HG02981 (cell line): Measurements from ENCODE around the gene KAZN.

Source experiments
- ATAC-seq: cut with Tn5 transposase; IDR thresholded peaks from one replicate; pipeline ENCODE4 v1.9.1; 2021; ENCODE audit warnings: mild to moderate bottlenecking, moderate library complexity; ENCODE audit not compliant: unreplicated experiment

Gene KAZN

GRCh38 chr1:14612256-14612655 lies 13.8 kb downstream of the KAZN start:
- no peak for ATAC-seq

DNA sequence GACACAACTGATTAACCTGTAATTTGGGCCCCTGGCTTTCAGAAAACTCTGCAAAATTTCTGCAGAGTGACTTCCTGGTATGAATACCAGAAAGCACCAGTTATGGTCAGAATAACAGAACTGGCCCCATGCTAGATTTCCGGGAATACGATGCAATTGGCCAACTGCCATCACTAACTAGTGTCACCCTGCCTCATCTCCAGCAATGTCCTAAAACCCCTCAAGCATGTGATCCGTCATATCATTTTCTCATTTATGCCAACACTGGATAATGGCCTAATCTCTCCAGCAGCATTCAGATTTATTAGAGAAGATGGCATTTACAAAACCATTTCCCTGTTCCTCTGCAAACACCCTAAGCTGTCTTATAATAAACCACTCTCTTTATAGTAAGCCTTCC lies 15.4 kb downstream of the KAZN start:
- no peak for ATAC-seq

- ATAC-seq, result no peak
These were observed 15.9 kb downstream of the KAZN start for GRCh38 chr1:14614341-14614740.

DNA sequence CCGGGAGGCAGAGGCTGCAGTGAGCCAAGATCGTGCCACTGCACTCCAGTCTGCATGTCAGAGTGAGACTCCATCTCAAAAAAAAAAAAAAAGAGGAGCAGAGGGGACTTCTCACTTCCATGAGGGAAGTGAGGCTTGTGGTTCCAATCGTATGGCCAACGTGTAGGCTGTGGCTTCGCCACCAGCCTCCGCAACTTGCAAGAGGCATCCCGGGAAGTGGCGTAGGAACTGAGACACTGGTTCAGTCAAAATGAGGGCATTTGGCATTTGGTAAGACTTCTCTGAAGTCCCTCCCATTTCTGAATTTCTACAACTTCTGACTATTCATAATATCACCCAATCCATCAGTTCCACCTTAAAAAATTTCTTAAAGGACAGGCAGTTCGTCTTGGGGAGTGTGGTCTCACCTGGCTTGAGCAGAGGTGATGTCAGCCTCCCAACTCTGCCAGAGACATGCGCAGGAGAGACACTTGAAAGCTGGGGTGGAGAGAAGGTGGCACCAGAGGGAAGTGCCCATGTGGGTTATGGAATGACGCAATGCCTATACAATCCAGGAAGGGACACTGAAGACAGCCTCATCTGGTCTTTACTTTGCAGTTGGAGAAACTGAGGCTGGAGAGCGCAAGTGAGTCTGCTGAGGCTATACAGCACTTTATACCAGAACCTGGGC lies 17.2 kb downstream of the KAZN start:
- no peak for ATAC-seq

- no peak for ATAC-seq
These were observed 18.3 kb downstream of the KAZN start for GRCh38 chr1:14616632-14617396.

GRCh38 chr1:14617791-14618190 lies 19.3 kb downstream of the KAZN start:
- ATAC-seq, result no peak

DNA sequence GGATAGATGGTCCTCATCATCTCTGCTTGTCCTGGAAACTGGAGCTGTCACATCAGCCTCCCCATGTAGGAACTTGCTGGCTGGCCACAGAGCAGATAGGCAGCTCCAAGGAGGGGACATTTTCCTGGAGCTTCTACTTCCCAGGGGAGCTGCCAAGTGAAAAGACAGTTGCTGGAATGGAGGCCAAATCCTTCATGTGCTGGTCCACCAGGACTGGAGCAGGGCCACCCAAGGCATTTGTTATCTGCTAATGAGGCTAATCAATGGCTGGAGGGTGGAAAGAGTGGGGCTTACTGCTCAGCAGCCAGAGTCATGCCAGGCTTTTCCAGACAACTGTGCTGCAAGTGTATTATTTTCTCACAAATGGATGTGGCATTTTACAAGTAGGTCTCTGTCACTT lies 22.5 kb downstream of the KAZN start:
- ATAC-seq, result no peak

DNA sequence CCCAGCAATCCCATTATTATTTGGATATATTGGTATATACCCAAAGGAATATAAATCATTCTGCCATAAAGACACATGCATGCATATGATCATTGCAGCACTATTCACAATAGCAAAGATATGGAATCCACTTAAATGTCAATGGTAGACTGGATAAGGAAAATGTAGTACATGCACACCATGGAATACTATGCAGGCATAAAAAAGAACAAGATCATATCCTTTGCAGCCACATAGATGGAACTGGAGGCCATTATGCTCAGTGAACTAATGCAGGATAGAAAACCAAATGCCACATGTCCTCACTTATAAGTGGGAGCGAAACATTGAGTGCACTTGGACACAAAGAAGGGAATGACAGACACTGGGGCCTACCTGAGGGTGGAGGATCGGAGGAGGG lies 24.6 kb downstream of the KAZN start:
- no peak for ATAC-seq

- ATAC-seq, result no peak
These were observed 26.5 kb downstream of the KAZN start for GRCh38 chr1:14624941-14625340.

GRCh38 chr1:14625572-14625971 lies 27.1 kb downstream of the KAZN start:
- ATAC-seq, result no peak

- no peak for ATAC-seq
These were observed 27.5 kb downstream of the KAZN start for GRCh38 chr1:14625996-14626395.

DNA sequence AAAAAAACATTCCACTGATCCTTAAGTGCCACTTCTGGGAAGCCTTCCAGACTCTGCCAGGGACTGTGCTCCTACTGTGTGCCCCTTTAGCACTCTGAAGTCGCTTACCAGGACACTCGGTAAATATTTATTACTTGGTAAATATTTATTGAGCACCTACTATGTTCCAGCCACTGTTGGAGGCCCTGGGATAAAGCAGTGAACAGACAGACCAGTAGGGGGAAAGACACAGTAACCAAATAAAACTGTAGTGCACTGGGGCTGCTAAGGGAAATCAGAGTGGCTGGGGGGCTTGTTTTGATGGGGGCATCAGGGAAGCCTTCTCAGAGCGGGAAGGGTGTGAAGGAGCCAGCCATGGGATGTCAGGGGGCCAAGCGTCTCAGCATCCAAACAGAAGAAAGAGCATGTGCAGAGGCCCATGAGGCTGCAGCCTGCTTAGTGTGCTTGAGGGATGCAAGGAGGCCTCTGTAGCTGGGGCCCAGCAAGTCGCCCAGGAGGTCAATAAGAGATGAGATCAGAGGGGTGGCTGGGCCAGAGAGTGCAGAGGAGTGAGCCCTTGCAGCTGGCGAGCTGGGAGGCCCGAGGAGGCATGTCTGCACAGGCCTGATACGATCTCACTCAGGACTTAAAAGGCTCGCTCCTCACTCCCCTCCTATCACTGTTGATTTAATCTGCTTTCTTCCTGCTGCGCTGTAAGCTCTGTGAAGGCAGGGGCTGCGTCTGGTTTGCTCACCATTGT lies 28.6 kb downstream of the KAZN start:
- no peak for ATAC-seq

DNA sequence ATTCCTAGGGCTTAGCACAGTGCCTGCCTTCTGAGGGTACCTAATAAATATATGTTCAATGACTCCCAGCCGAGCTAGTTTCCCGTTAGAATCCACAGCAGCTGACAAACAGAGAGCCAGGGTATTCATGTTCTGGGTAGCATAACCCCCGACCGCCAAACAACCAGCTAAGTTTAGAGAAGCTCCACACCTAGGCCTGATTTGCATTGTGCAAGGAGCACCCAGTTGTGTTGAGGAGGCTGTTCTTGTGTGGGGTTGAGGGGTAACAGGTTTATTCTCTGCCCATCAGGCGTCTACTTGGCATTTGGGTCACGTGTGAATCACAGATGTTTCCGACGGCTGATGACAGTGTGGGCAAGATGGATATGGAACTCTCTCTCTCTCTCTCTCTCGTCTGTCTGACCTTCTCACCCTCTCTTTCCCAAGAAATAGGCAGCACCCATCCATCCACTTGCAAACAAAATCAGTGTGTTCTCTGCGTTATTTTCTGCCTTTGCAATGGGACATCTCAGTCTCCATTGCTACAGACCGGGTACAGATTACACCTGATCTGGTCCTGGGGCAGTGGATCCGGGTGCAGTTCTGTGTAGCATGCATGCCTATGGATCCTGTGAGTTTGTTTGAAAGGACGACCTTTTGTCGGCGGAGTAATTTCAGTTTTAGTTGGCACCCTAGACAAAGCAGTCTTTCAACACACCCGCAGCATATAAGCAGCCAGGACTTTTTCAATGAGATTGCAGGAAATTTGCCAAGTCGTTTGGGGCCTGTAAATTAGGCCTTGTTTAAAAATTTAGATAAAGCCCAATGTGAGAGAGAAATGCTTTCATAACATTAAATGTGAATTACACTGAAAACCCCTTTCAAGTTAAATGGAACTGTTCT lies 29.4 kb downstream of the KAZN start:
- ATAC-seq, result no peak

DNA sequence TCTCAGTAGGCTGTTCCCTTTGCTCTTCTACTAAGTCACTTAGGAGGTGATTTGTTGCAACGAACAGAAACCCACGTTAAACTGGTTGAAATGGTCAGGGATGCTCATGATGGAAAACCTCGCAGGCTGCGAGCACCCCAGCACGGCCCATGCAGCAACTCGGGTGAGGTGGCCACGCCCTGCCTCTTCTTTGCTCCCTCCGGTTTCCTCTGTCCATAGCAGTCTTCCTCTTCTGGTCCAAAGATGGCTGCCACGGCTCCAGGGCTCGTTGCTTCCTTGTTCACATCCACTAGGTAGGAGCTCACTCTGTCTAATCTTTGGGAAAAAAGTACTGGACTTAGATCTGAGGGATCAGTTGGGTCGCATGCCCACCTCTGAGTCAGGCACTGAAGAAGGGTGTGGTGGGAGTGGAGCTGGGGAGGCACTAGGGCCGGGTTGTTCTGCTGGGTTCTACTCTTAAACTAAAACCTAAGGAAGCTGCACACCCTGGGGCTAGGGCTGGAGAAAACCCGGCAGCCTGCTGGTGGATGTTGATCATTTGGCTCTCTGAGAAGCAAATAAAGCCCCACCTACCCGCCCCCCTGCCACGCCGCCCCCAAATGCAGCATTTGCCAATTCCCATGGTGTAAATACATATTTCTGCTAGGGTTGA lies 31.0 kb downstream of the KAZN start:
- no peak for ATAC-seq

DNA sequence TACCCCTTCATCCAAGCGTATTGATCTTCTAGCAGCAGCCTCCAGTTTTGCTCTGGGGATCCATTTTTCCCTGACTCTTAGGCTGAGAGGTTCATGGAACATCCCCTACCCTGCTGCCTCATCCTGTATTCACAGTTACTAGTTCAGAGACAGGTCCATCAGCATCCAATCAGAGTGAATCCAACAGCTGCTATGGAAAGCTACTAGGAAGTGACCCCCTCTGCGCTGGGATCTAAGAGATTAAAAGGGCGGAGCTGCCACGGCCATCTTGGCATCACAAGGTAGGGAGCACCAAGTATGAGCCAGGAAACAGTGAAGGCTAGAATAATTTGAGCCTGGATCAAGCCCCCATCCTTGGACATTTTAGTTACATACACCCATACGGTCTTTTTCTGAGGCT lies 32.5 kb downstream of the KAZN start:
- ATAC-seq, result no peak

DNA sequence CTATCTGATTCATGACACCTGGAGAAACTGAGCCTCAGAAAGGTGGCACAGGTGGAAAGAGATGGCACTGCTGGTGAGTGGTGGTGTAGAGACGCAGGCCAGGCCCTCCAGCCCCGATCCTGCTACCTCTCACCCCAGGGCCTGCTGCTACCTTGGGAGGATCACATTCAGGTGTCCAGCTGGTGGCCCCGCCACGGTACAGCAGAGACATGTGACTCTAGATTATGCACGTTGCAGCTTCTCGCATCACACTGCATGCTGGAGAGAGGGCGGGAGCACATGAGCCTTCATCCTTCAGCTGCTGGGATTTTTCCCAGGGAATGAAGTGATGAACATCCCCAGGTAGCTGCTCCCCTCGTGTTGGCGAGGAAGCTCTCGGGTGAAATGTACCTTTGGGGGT lies 32.9 kb downstream of the KAZN start:
- no peak for ATAC-seq

GRCh38 chr1:14634486-14634885 lies 36.0 kb downstream of the KAZN start:
- ATAC-seq, result no peak

DNA sequence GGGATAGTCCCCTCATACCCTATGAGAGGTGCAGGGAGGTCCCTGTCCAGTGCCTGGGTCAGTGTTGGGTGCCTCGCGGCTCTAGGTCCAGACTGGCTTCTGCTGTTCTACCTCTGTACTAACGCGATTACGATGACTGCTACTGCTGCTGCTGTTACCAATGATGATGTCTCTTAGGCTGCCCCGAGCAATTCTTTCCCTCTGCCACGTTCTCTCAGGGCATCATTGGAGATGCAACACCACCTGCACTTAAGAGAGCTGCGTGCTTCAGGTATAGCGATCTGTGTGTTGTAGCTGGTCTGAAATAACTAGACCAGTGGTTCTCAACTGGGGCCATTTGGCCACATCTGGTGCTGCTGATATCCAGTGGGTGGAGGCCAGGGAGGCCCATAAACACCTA lies 36.9 kb downstream of the KAZN start:
- no peak for ATAC-seq

- ATAC-seq, result no peak
These were observed 38.6 kb downstream of the KAZN start for GRCh38 chr1:14636897-14637632.
